CD4-positive, alpha-beta T cell treated with Interleukin-15 for 4 hours (primary cell): ENCODE results near the gene AXIN1.

Experiments
- DNase-seq: peaks from one replicate; pipeline ENCODE4 v3.0.0-alpha.2; 2020; ENCODE audit warnings: low spot score

Gene AXIN1

DNA sequence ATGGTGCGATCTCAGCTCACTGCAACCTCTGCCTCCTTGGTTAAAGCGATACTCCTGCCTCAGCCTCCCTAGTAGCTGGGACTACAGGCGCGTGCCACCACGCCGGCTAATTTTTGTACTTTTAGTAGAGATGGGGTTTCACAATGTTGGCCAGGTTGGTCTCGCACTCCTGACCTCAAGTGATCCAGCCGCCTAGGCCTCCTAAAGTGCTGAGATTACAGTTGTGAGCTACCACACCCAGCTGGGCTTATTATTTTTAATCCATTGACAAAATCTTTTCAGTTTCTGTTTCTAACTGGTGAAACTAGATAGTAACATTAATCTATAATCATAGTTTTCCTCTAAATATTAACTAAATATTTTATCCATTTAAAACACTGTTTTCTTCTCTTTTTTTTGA, 112.0 kb downstream of the AXIN1 start:
- DNase-seq, result no peak

DNA sequence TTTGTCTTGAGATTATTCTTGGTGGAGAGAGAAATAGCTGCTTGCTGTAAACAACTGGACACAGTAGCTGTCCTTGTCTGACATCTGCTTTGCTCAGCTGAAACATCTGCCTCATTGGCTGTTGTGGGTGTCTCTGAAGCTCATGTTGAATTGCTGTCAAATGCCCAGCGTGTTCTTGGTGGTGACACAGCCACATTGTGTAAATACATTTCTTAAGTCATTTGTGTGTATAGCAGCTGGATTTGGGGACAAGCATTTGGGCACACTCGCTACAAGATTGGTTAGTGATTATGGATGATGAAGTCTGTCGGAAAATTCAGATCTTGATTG, 112.6 kb downstream of the AXIN1 start:
- DNase-seq, result no peak
